Measurements from ENCODE around the gene ESPN. TPM values are rescaled to one million over a fixed set of nuclear protein-coding genes. Genes with fewer than 3 reads are reported as not detected.
A peak's percentile ranks its signal among the peaks of the same experiment; 100 is the strongest.

Gene ESPN
- total RNA-seq, 1 donor from 2014 or later, result 0.03 TPM

GRCh38 chr1:6495540-6496364 is 71.2 kb downstream of the ESPN start:
- no peak for DNase-seq (ENCODE audit: low read depth)

GRCh38 chr1:6496365-6496721 is 71.8 kb downstream of the ESPN start:
- no peak for DNase-seq (ENCODE audit: low read depth)

- DNase-seq (ENCODE audit: low read depth), result no peak
Measured at GRCh38 chr1:6496890-6497214, 72.3 kb downstream of the ESPN start.

- peak; percentile 71 for DNase-seq (ENCODE audit: low read depth)
Measured at GRCh38 chr1:6497215-6497866, 72.8 kb downstream of the ESPN start.

- no peak for DNase-seq (ENCODE audit: low read depth)
Measured at GRCh38 chr1:6497867-6498575, 73.4 kb downstream of the ESPN start.

GRCh38 chr1:6498576-6499111 is 74.1 kb downstream of the ESPN start:
- DNase-seq (ENCODE audit: low read depth), result no peak

- DNase-seq (ENCODE audit: low read depth), result no peak
Measured at GRCh38 chr1:6499296-6499695, 74.7 kb downstream of the ESPN start.

- DNase-seq (ENCODE audit: low read depth), result no peak
Measured at GRCh38 chr1:6500544-6501278, 76.1 kb downstream of the ESPN start.

- no peak for DNase-seq (ENCODE audit: low read depth)
Measured at GRCh38 chr1:6501279-6501813, 76.8 kb downstream of the ESPN start.

GRCh38 chr1:6502000-6502891 is 77.7 kb downstream of the ESPN start:
- DNase-seq (ENCODE audit: low read depth), result peak; percentile 99

GRCh38 chr1:6503884-6504602 is 79.5 kb downstream of the ESPN start:
- DNase-seq (ENCODE audit: low read depth), result no peak

GRCh38 chr1:6504887-6505286 is 80.3 kb downstream of the ESPN start:
- DNase-seq (ENCODE audit: low read depth), result no peak

GRCh38 chr1:6505367-6506209 is 81.0 kb downstream of the ESPN start:
- no peak for DNase-seq (ENCODE audit: low read depth)

GRCh38 chr1:6506210-6507036 is 81.8 kb downstream of the ESPN start:
- no peak for DNase-seq (ENCODE audit: low read depth)

GRCh38 chr1:6507037-6507428 is 82.5 kb downstream of the ESPN start:
- DNase-seq (ENCODE audit: low read depth), result peak; percentile 61

GRCh38 chr1:6507461-6507911 is 82.9 kb downstream of the ESPN start:
- DNase-seq (ENCODE audit: low read depth), result no peak

- peak; percentile 95 for DNase-seq (ENCODE audit: low read depth)
Measured at GRCh38 chr1:6508154-6508815, 83.7 kb downstream of the ESPN start.

All from myocyte (in vitro differentiated cells).